Calu3 (cell line): ENCODE data around the gene GBA2. TPM values are rescaled to one million over a fixed set of nuclear protein-coding genes. Genes with fewer than 3 reads are reported as not detected.
A peak's percentile ranks its signal among the peaks of the same experiment; 100 is the strongest.

Experiments used
- BruUV-seq: library from RNA; stranded (reverse); fragments of 400-500 nt; replicated peaks from 2 replicates; lab custom pipeline; 2021; lab: Mats Ljungman, UMichigan
- CTCF ChIA-PET: fragments of 300-600 bp; sonication (Branson Sonifier 250); formaldehyde crosslinking; loops from one replicate; lab custom pipeline; 2022; ENCODE audit warnings: antibody characterized with exemption; lab: Charles Lee
- DNase-seq: peaks from one replicate; pipeline ENCODE4 v3.0.0; 2022
- H3K27ac Mint-ChIP-seq: one replicate; pipeline ENCODE4 v1.8.0; 2022; ENCODE audit warnings: mixed read lengths; ENCODE audit not compliant: unreplicated experiment
- H3K27me3 Mint-ChIP-seq: one replicate; pipeline ENCODE4 v1.8.0; 2022; ENCODE audit warnings: mixed read lengths; ENCODE audit not compliant: unreplicated experiment
- H3K36me3 Mint-ChIP-seq: one replicate; pipeline ENCODE4 v1.8.0; 2022; ENCODE audit warnings: mild to moderate bottlenecking, moderate library complexity, mixed read lengths; ENCODE audit not compliant: insufficient read depth, unreplicated experiment
- H3K4me1 Mint-ChIP-seq: one replicate; pipeline ENCODE4 v1.8.0; 2022; ENCODE audit warnings: mild to moderate bottlenecking, low read depth, mixed read lengths; ENCODE audit not compliant: unreplicated experiment
- H3K4me3 Mint-ChIP-seq: one replicate; pipeline ENCODE4 v1.8.0; 2022; ENCODE audit warnings: mild to moderate bottlenecking, low read depth, moderate library complexity, mixed read lengths; ENCODE audit not compliant: unreplicated experiment
- H3K9me3 Mint-ChIP-seq: one replicate; pipeline ENCODE4 v1.8.0; 2022; ENCODE audit warnings: low read depth, mixed read lengths; ENCODE audit not compliant: unreplicated experiment
- intact Hi-C: fragments of 100-400 bp; cut with micrococcal nuclease; formaldehyde crosslinking; loops from one replicate; pipeline ENCODE4 v1.10.0; 2022; ENCODE audit not compliant: unreplicated experiment
- total RNA-seq: library from RNA; stranded (reverse); gene quantifications from 2 replicates; pipeline ENCODE4 v1.2.3, GENCODE V29; 2022
- TF ChIP-seq, protein P1 (sequence below): fragments of 200-600 bp; IDR thresholded peaks from one replicate; pipeline ENCODE4 v1.8.0; 2022; ENCODE audit warnings: antibody characterized with exemption; ENCODE audit not compliant: unreplicated experiment

GBA2 gene
- total RNA-seq, 1 experiment from 2014 or later: 62.7 TPM

DNA sequence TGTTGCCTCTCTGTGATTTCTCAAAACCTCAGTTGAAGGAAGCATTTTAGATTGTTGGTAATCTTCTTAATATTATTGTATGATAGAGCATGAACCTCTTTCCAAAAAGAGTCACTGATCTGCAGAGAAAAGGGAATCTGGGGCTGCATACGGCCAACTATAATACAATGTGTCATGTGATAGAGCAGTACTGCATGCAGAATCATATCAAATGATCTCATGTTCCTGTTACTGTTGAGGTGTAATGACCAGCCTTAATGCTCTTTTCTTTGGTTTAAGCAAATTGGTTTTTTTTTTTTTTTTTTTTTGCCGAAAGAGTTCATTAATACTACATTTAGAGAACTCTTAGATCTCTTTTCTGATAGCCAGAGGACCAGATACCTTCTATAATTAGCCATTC is 18.0 kb upstream of the GBA2 start:
- BruUV-seq: no TSS peak
- Mint-ChIP-seq H3K27ac (no peak overlapping the region), H3K9me3 (no peaks in the 10 kb centered on the region)

DNA sequence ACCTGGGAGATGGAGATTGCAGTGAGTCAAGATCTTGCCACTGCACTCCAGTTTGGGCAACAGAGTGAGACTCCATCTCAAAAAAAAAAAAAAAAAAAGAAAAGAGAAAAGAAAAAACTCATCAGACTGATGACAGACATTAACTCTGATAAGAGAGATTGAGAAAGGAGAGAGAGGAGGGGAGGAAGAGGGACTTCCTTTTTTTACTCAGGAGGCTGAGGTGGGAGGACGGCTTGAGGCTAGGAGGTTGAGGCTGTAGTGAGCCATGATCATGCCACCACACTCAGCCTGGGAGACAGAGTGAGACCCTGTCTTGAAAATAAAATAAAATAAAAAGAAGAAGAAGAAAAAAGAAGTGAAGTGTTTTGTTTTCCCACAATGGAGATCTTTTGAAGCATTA is 14.8 kb upstream of the GBA2 start:
- TF ChIP-seq, protein P1, sequence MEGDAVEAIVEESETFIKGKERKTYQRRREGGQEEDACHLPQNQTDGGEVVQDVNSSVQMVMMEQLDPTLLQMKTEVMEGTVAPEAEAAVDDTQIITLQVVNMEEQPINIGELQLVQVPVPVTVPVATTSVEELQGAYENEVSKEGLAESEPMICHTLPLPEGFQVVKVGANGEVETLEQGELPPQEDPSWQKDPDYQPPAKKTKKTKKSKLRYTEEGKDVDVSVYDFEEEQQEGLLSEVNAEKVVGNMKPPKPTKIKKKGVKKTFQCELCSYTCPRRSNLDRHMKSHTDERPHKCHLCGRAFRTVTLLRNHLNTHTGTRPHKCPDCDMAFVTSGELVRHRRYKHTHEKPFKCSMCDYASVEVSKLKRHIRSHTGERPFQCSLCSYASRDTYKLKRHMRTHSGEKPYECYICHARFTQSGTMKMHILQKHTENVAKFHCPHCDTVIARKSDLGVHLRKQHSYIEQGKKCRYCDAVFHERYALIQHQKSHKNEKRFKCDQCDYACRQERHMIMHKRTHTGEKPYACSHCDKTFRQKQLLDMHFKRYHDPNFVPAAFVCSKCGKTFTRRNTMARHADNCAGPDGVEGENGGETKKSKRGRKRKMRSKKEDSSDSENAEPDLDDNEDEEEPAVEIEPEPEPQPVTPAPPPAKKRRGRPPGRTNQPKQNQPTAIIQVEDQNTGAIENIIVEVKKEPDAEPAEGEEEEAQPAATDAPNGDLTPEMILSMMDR: no peak
- Mint-ChIP-seq H3K27ac (no peak overlapping the region), H3K27me3 (no peaks in the 10 kb centered on the region), H3K4me3 (no peak overlapping the region), H3K9me3 (no peaks in the 10 kb centered on the region), H3K36me3 (peaks cover 21% of the 10 kb centered on the region), H3K4me1 (peaks cover 30% of the 10 kb centered on the region)
- DNase-seq: no peak
- intact Hi-C loops: no loop called here
- no TSS peak for BruUV-seq
- CTCF ChIA-PET: no interaction called here

More for the DNA sequence above, 18.0 kb upstream of the GBA2 start:
- CTCF ChIA-PET: no interaction called here
- H3K4me3 Mint-ChIP-seq: no peak overlapping the region
- H3K4me1 Mint-ChIP-seq: peaks cover 3% of the 10 kb centered on the region
- intact Hi-C loops: no loop called here
- H3K36me3 Mint-ChIP-seq: peaks cover 1% of the 10 kb centered on the region
- no peaks in the 10 kb centered on the region for H3K27me3 Mint-ChIP-seq
- TF ChIP-seq, protein P1: no peak
- no peak for DNase-seq

DNA sequence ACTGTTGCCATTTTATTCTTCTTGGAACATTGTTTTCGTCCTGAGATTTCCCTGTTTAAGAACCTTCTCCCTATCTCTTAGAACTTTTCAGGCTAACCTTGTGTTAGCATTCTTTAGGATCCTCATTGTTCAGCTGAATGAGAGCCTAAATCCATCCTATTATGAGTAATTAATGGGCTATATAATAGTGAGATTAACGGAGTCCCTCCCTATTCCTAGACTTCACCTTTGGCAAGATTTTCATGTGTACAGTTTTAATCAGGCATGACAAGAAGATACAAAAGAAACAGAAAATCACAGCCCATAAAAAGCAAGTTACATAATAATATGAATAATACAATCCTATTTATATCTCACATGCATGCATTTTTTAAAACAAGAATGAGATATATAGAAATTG is 14.2 kb upstream of the GBA2 start:
- CTCF ChIA-PET: no interaction called here
- no peak for DNase-seq
- peaks cover 36% of the 10 kb centered on the region for H3K4me1 Mint-ChIP-seq
- intact Hi-C loops: no loop called here
- no peak overlapping the region for H3K27ac Mint-ChIP-seq
- H3K4me3 Mint-ChIP-seq: no peak overlapping the region
- H3K36me3 Mint-ChIP-seq: peaks cover 25% of the 10 kb centered on the region
- BruUV-seq: no TSS peak
- no peaks in the 10 kb centered on the region for H3K9me3 Mint-ChIP-seq
- no peaks in the 10 kb centered on the region for H3K27me3 Mint-ChIP-seq
- TF ChIP-seq, protein P1: no peak

DNA sequence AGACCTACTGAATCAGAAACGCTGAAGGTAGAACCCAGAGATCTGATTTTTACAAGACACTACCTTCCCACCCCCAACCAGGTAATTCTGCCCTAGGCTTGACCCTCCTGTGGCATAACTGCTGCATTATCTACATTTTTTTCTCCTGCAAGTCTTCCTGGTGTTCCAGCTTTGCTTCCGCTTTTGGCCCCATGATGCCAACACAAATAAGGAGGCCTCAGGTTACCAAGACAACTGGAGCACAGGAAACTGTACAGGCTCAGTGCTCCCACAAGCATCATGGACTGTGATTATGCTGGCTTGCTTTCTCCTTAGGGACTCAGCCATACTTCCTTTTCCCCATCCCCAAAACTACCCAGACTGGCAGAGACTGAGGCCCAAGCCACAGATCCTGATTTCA is 11.6 kb upstream of the GBA2 start:
- H3K27me3 Mint-ChIP-seq: no peaks in the 10 kb centered on the region
- TF ChIP-seq, protein P1: no peak
- peak; percentile 72 for DNase-seq
- no peaks in the 10 kb centered on the region for H3K9me3 Mint-ChIP-seq
- peaks cover 45% of the 10 kb centered on the region for H3K36me3 Mint-ChIP-seq
- intact Hi-C loops: no loop called here
- peak overlapping the region; percentile 76 for H3K27ac Mint-ChIP-seq
- CTCF ChIA-PET: interaction anchor here (0.7 to 0.9 kb wide), 2 partner anchors 11 to 30 kb away, joined by 3 read pairs; no protein-coding TSS in a partner anchor
- BruUV-seq: no TSS peak
- peak overlapping the region; percentile 45 for H3K4me3 Mint-ChIP-seq
- peaks cover 38% of the 10 kb centered on the region for H3K4me1 Mint-ChIP-seq
